ENCODE results near the gene HYAL1. TPM values are rescaled to one million over a fixed set of nuclear protein-coding genes. Genes with fewer than 3 reads are reported as not detected.
A peak's percentile ranks its signal among the peaks of the same experiment; 100 is the strongest.

Gene HYAL1
- total RNA-seq: not detected

GRCh38 chr3:50303013-50303815 lies at the start of gene HYAL1:
Gene HYAL1 (minus strand): TSS chr3:50303574. CDS start chr3:50302956, 618 bp downstream.
- no peak for DNase-seq

- DNase-seq: no peak
Measured at GRCh38 chr3:50352781-50353180, 49.4 kb upstream of the HYAL1 start.

- no peak for DNase-seq
Measured at GRCh38 chr3:50351323-50351697, 47.9 kb upstream of the HYAL1 start.

- DNase-seq: peak; percentile 99
Measured at GRCh38 chr3:50350527-50351322, 47.4 kb upstream of the HYAL1 start, which contains the start of the genes CYB561D2 and NPRL2. Gene CYB561D2 (plus strand): TSS chr3:50350862. CDS start chr3:50351434, 572 bp downstream. Gene NPRL2 (minus strand): TSS chr3:50350775. CDS start chr3:50350652, 123 bp downstream.

- DNase-seq: no peak
Measured at GRCh38 chr3:50350213-50350526, 46.8 kb upstream of the HYAL1 start.

GRCh38 chr3:50347187-50347813 lies 43.9 kb upstream of the HYAL1 start:
- DNase-seq: peak; percentile 73

GRCh38 chr3:50345586-50346234 lies 42.3 kb upstream of the HYAL1 start, which contains the start of gene ZMYND10:
Gene ZMYND10 (minus strand): TSS chr3:50345732. CDS start chr3:50345579, 153 bp downstream.
- DNase-seq: peak; percentile 65

- DNase-seq: no peak
Measured at GRCh38 chr3:50345008-50345407, 41.6 kb upstream of the HYAL1 start.

- DNase-seq: no peak
Measured at GRCh38 chr3:50342813-50343633, 39.6 kb upstream of the HYAL1 start.

- DNase-seq: no peak
Measured at GRCh38 chr3:50341996-50342650, 38.7 kb upstream of the HYAL1 start.

- DNase-seq: no peak
Measured at GRCh38 chr3:50341537-50341936, 38.2 kb upstream of the HYAL1 start.

- peak; percentile 39 for DNase-seq
Measured at GRCh38 chr3:50340448-50341329, 37.3 kb upstream of the HYAL1 start, which contains the start of gene RASSF1. Gene RASSF1 (minus strand): TSS chr3:50340836. CDS start chr3:50340805, 31 bp downstream.

GRCh38 chr3:50340147-50340447 lies 36.7 kb upstream of the HYAL1 start:
- DNase-seq: no peak

- DNase-seq: no peak
Measured at GRCh38 chr3:50339485-50340146, 36.2 kb upstream of the HYAL1 start.

- DNase-seq: no peak
Measured at GRCh38 chr3:50338965-50339364, 35.6 kb upstream of the HYAL1 start.

GRCh38 chr3:50337175-50337861 lies 33.9 kb upstream of the HYAL1 start:
- peak; percentile 89 for DNase-seq

GRCh38 chr3:50336452-50337174 lies 33.2 kb upstream of the HYAL1 start:
- no peak for DNase-seq

GRCh38 chr3:50334339-50335075 lies 31.1 kb upstream of the HYAL1 start:
- DNase-seq: no peak

All from effector CD4-positive, alpha-beta T cell (primary cell).